H1 (cell line): Measurements from ENCODE around the gene CEP104. TPM values are rescaled to one million over a fixed set of nuclear protein-coding genes. Genes with fewer than 3 reads are reported as not detected.

ENCODE experiments used
- CTCF ChIA-PET: fragments of 300-600 bp; sonication (Branson Sonifier 250); formaldehyde crosslinking; loops from one replicate; lab custom pipeline; 2021; ENCODE audit not compliant: partially characterized antibody; lab: Charles Lee
- POLR2A ChIA-PET: fragments of 300-600 bp; sonication (Branson Sonifier 250); formaldehyde crosslinking; loops from one replicate; lab custom pipeline; 2021; ENCODE audit warnings: inconsistent platforms; ENCODE audit not compliant: partially characterized antibody; lab: Charles Lee
- DNase-seq, 2 experiments: peaks; one replicate each; pipeline versions ENCODE4 v3.0.0 to v3.0.0-alpha.2; 2010 to 2022; ENCODE audit warnings: low spot score in 2 of 2, low read depth in 1 of 2, mixed read lengths in 1 of 2
- FAIRE-seq: peaks from 2 replicates; lab custom pipeline; 2011; peaks lifted over from hg19 to GRCh38; lab: Jason Lieb, UNC
- H2AFZ ChIP-seq: 2 replicates; pipeline ENCODE4 v1.8.1; 2012; ENCODE audit warnings: low read length, inconsistent platforms
- H2AK5ac ChIP-seq: 2 replicates; pipeline ENCODE4 v1.6.1; 2013; ENCODE audit warnings: low read depth, low read length
- H2BK120ac ChIP-seq: replicated peaks from 2 replicates; pipeline ENCODE3; 2013; ENCODE audit warnings: low read depth, low read length, inconsistent platforms
- H2BK12ac ChIP-seq: 2 replicates; pipeline ENCODE4 v1.6.1; 2013; ENCODE audit warnings: low read depth, low read length
- H2BK15ac ChIP-seq: 2 replicates; pipeline ENCODE4 v1.6.1; 2013; ENCODE audit warnings: low read length
- H2BK20ac ChIP-seq: 2 replicates; pipeline ENCODE4 v1.6.1; 2013; ENCODE audit warnings: low read length
- H2BK5ac ChIP-seq: 2 replicates; pipeline ENCODE4 v1.6.1; 2013; ENCODE audit warnings: low read depth, low read length
- H3K14ac ChIP-seq: 2 replicates; pipeline ENCODE4 v1.6.1; 2013; ENCODE audit warnings: inconsistent platforms; ENCODE audit not compliant: insufficient read length
- H3K18ac ChIP-seq: 2 replicates; pipeline ENCODE4 v1.6.1; 2013; ENCODE audit warnings: low read length; ENCODE audit errors: extremely low read depth
- H3K23ac ChIP-seq: 2 replicates; pipeline ENCODE4 v1.6.1; 2013; ENCODE audit warnings: inconsistent platforms; ENCODE audit not compliant: insufficient read length
- H3K23me2 ChIP-seq: 2 replicates; pipeline ENCODE4 v1.6.1; 2013; ENCODE audit warnings: low read depth, low read length
- H3K27ac ChIP-seq: 2 replicates; pipeline ENCODE4 v1.6.1; 2011; ENCODE audit warnings: low read depth, low read length, inconsistent platforms
- H3K27me3 ChIP-seq, 4 experiments: replicated peaks in 1 of 4; 1 replicate in 1 of 4; 2 replicates in 3 of 4; pipeline versions ENCODE4 v1.6.1 to v1.8.1; 2011 to 2013; ENCODE audit warnings: low read length in 3 of 4, mild to moderate bottlenecking in 3 of 4, inconsistent platforms in 2 of 4, mixed read lengths in 2 of 4, moderate library complexity in 1 of 4; ENCODE audit not compliant: control insufficient read depth in 3 of 4, insufficient read depth in 3 of 4; ENCODE audit errors: extremely low read depth in 1 of 4
- H3K36me3 ChIP-seq, 4 experiments: 2 replicates each; pipeline versions ENCODE4 v1.6.1 to v1.8.1; 2011 to 2013; ENCODE audit warnings: mild to moderate bottlenecking in 4 of 4, low read length in 3 of 4, moderate library complexity in 2 of 4, control low read depth in 1 of 4, inconsistent platforms in 1 of 4; ENCODE audit not compliant: insufficient read depth in 4 of 4, control insufficient read depth in 2 of 4
- H3K4ac ChIP-seq: replicated peaks from 2 replicates; pipeline ENCODE3; 2013; ENCODE audit warnings: low read length, low read depth, mixed read lengths, inconsistent platforms; ENCODE audit not compliant: insufficient read length
- H3K4me1 ChIP-seq, 4 experiments: replicated peaks in 1 of 4; 1 replicate in 1 of 4; 2 replicates in 3 of 4; pipeline versions ENCODE4 v1.6.1 to v1.8.1; 2011 to 2013; ENCODE audit warnings: low read length in 3 of 4, inconsistent platforms in 2 of 4, mixed read lengths in 1 of 4; ENCODE audit not compliant: insufficient read depth in 4 of 4, control insufficient read depth in 3 of 4
- H3K4me2 ChIP-seq, 2 experiments: 2 replicates each; pipeline versions ENCODE4 v1.6.1 to v1.8.1; 2011 to 2013; ENCODE audit warnings: low read depth in 2 of 2, low read length in 2 of 2, control low read depth in 1 of 2, inconsistent platforms in 1 of 2, mild to moderate bottlenecking in 1 of 2; ENCODE audit not compliant: insufficient read depth in 1 of 2
- H3K4me3 ChIP-seq, 4 experiments: fragments of 200-600, 300-600 bp in 1 of 4; sonication (generic), shearing (Covaris generic), sonication (Bioruptor Twin) in 1 of 4; 2 replicates each; pipeline versions ENCODE4 v1.5.1 to v1.8.1; 2011 to 2016; ENCODE audit warnings: low read length in 4 of 4, low read depth in 3 of 4, control low read depth in 2 of 4, inconsistent platforms in 2 of 4, mild to moderate bottlenecking in 2 of 4, mixed read lengths in 1 of 4, moderate library complexity in 1 of 4; ENCODE audit not compliant: insufficient read depth in 2 of 4; ENCODE audit errors: extremely low read depth in 1 of 4
- H3K56ac ChIP-seq: replicated peaks from 2 replicates; pipeline ENCODE3; 2013; ENCODE audit warnings: low read depth, mild to moderate bottlenecking, mixed read lengths, low read length, inconsistent platforms; ENCODE audit not compliant: insufficient read length
- H3K79me1 ChIP-seq: 2 replicates; pipeline ENCODE4 v1.6.1; 2013; ENCODE audit warnings: low read depth, low read length, control low read depth
- H3K79me2 ChIP-seq, 2 experiments: 2 replicates each; pipeline versions ENCODE4 v1.6.1 to v1.8.1; 2012 to 2013; ENCODE audit warnings: low read length in 2 of 2, mild to moderate bottlenecking in 2 of 2, inconsistent platforms in 1 of 2; ENCODE audit not compliant: insufficient read depth in 2 of 2, control insufficient read depth in 1 of 2
- H3K9ac ChIP-seq, 4 experiments: replicated peaks in 1 of 4; 1 replicate in 1 of 4; 2 replicates in 3 of 4; pipeline versions ENCODE4 v1.6.1 to v1.8.1; 2011 to 2013; ENCODE audit warnings: low read depth in 3 of 4, low read length in 3 of 4, control low read depth in 2 of 4, mild to moderate bottlenecking in 2 of 4, moderate library complexity in 2 of 4, inconsistent platforms in 1 of 4; ENCODE audit errors: extremely low read depth in 1 of 4
- H3K9me3 ChIP-seq, 2 experiments: 2 replicates each; pipeline versions ENCODE4 v1.6.1 to v1.8.1; 2012 to 2013; ENCODE audit warnings: mild to moderate bottlenecking in 2 of 2, moderate library complexity in 2 of 2, control low read depth in 1 of 2, inconsistent platforms in 1 of 2, low read depth in 1 of 2, low read length in 1 of 2, mixed read lengths in 1 of 2; ENCODE audit not compliant: insufficient read depth in 2 of 2
- H4K20me1 ChIP-seq, 2 experiments: replicated peaks in 1 of 2; 2 replicates each; pipeline versions ENCODE3 to v1.8.1; 2011 to 2013; ENCODE audit warnings: inconsistent platforms in 2 of 2, low read length in 2 of 2, mild to moderate bottlenecking in 1 of 2; ENCODE audit not compliant: insufficient read depth in 2 of 2, control insufficient read depth in 1 of 2
- H4K5ac ChIP-seq: 2 replicates; pipeline ENCODE4 v1.6.1; 2013; ENCODE audit warnings: low read length, low read depth, mixed read lengths, inconsistent platforms; ENCODE audit not compliant: insufficient read length
- H4K8ac ChIP-seq: 2 replicates; pipeline ENCODE4 v1.8.0; 2013; ENCODE audit warnings: mild to moderate bottlenecking, moderate library complexity, low read length, inconsistent platforms; ENCODE audit not compliant: insufficient read depth; ENCODE audit errors: extremely low read depth
- H4K91ac ChIP-seq: replicated peaks from 2 replicates; pipeline ENCODE3; 2013; ENCODE audit warnings: low read length, mixed read lengths, inconsistent platforms; ENCODE audit not compliant: insufficient read length
- ASH2L ChIP-seq: fragments of 200-600, 300-600 bp; sonication (generic); IDR thresholded peaks from one replicate; pipeline ENCODE4 v1.7.1; 2017; ENCODE audit warnings: low read length
- BRCA1 ChIP-seq: IDR thresholded peaks from 2 replicates; pipeline ENCODE4 v1.6.1; 2012; ENCODE audit warnings: low read depth, low read length, improper control_type of control experiment
- CBX8 ChIP-seq: fragments of 300-800, 300-1000 bp; sonication (generic); IDR thresholded peaks from 2 replicates; pipeline ENCODE4 v1.7.1; 2016; ENCODE audit warnings: low read depth, low read length, borderline replicate concordance
- HDAC6 ChIP-seq: IDR thresholded peaks from one replicate; pipeline ENCODE4 v1.7.1; 2012; ENCODE audit warnings: low read depth, mild to moderate bottlenecking, inconsistent platforms, low read length, moderate library complexity
- RFX5 ChIP-seq: IDR thresholded peaks from 2 replicates; pipeline ENCODE4 v1.6.1; 2011; ENCODE audit warnings: low read depth, low read length, improper control_type of control experiment, borderline replicate concordance
- SAP30 ChIP-seq: fragments of 300-600 bp; sonication (generic); IDR thresholded peaks from 2 replicates; pipeline ENCODE4 v1.7.1; 2012; ENCODE audit warnings: low read length, moderate library complexity, mild to moderate bottlenecking, inconsistent platforms; ENCODE audit not compliant: insufficient read depth, insufficient replicate concordance
- TAF7 ChIP-seq: optimal IDR thresholded peaks from 2 replicates; pipeline ENCODE3; 2011; ENCODE audit warnings: low read depth, mild to moderate bottlenecking, inconsistent platforms, low read length, moderate library complexity, borderline replicate concordance
- WGBS, 2 experiments: shearing (Covaris generic) in 1 of 2; methylation state at CpG; one replicate each; pipeline versions ENCODE4 v1.1.6 to v1.1.7; 2013 to 2015; ENCODE audit warnings: low lambda C conversion rate in 2 of 2, mixed read lengths in 2 of 2, inconsistent platforms in 1 of 2, low coverage in 1 of 2, missing lambda C conversion rate in 1 of 2; ENCODE audit not compliant: insufficient replicate concordance in 2 of 2, insufficient coverage in 1 of 2, insufficient read length in 1 of 2; ENCODE audit errors: extremely low coverage in 1 of 2, missing lambda C conversion rate in 1 of 2; 5-methylcytosine and 5-hydroxymethylcytosine counted together
- polyA plus RNA-seq, 7 experiments: library from polyadenylated mRNA; depleted of rRNA in 3 of 7; stranded (reverse) in 5 of 7; unstranded in 2 of 7; fragments of >200 nt in 5 of 7; fragments of 200-250 nt in 2 of 7; gene quantifications; 1 replicate in 5 of 7; 2 replicates in 1 of 7; 4 replicates in 1 of 7; pipeline versions ENCODE4 v1.2.1 to v1.2.3, GENCODE V29; 2011 to 2013; ENCODE audit warnings: missing spikeins in 2 of 7, mixed read lengths in 2 of 7
- total RNA-seq: library from RNA; stranded (reverse); fragmentation: NEBNext Ultra II Directional; extraction: Animal tissue kit (Norgen Biotek cat#: 25700); gene quantifications from 2 replicates; pipeline ENCODE4 v1.2.1, GENCODE V29; 2021
- TF ChIP-seq, protein P1 (sequence below): IDR thresholded peaks from 2 replicates; pipeline ENCODE4 v1.6.1; 2011; ENCODE audit warnings: low read length, improper control_type of control experiment

Gene CEP104
- total and polyA plus RNA-seq, 2 of the 8 experiments (the other 6 are each of a cell fraction or from before 2014, with no cell fraction given): 8.0 to 43.9 TPM

DNA sequence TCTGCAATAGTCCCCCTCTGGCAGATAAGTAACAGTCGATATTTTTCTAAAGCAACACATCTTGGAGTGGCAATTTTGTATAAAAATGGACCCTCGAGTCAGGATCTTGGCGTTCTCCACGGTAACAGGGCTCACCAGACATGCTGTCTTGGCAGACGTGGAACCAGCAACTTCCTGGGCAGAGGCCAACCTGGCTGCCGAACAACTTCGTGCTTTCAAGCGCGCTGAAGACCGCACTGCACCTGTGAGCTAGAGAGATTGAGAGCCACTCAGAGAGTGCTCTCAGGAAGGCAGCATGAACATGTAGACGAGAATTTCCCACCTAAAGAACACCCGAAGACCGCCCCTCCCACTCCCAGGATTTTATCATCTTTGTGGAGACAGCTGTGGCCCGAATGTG, 35.7 kb upstream of the CEP104 start:
- Histone ChIP-seq H2AK5ac (no peak overlapping the region), H3K4me3 (no peak overlapping the region), H4K5ac (no peak overlapping the region), H3K27ac (no peak overlapping the region), H3K79me2 (peaks cover 3 to 45% of the 10 kb centered on the region in 2 experiments; a peak in 3 of 4 replicates), H3K9me3 (no peaks in the 10 kb centered on the region), H3K36me3 (peaks cover 14 to 25% (median 20%) of the 10 kb centered on the region in 4 experiments; a peak in 6 of 8 replicates), H4K20me1 (peaks cover 10 to 17% of the 10 kb centered on the region in 2 experiments), H2AFZ (no peak overlapping the region), H3K23me2 (no peaks in the 10 kb centered on the region), H3K56ac (no peak overlapping the region), H2BK20ac (no peak overlapping the region), H3K18ac (no peak overlapping the region), H3K9ac (no peak overlapping the region), H4K91ac (no peak overlapping the region), H3K4me1 (no peaks in the 10 kb centered on the region), H2BK15ac (no peak overlapping the region), H3K23ac (no peak overlapping the region), H3K79me1 (peaks cover 13% of the 10 kb centered on the region), H2BK5ac (no peak overlapping the region), H4K8ac (no peak overlapping the region), H2BK120ac (no peak overlapping the region), H2BK12ac (no peak overlapping the region), H3K14ac (no peak overlapping the region), H3K4ac (no peak overlapping the region), H3K27me3 (no peaks in the 10 kb centered on the region), H3K4me2 (no peak overlapping the region)
- WGBS, 2 experiments: 92% methylated on average over 14 of the region's 14 CpGs; no CpG with 5 or more reads in 1 of the 2 experiments
- DNase-seq (no peak), FAIRE-seq (no peak)
- ChIA-PET CTCF (no interaction called here), POLR2A (no interaction called here)
- TF ChIP-seq HDAC6: no peak
- TF ChIP-seq CBX8: no peak
- TF ChIP-seq BRCA1: no peak
- TF ChIP-seq RFX5: no peak
- TF ChIP-seq ASH2L: no peak
- no peak for TF ChIP-seq TAF7
- no peak for TF ChIP-seq SAP30
- TF ChIP-seq, protein P1, sequence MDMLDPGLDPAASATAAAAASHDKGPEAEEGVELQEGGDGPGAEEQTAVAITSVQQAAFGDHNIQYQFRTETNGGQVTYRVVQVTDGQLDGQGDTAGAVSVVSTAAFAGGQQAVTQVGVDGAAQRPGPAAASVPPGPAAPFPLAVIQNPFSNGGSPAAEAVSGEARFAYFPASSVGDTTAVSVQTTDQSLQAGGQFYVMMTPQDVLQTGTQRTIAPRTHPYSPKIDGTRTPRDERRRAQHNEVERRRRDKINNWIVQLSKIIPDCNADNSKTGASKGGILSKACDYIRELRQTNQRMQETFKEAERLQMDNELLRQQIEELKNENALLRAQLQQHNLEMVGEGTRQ: no peak
